Muscle of arm (tissue), 12 donors: ENCODE measurements around the gene ZNF76. TPM values are rescaled to one million over a fixed set of nuclear protein-coding genes. Genes with fewer than 3 reads are reported as not detected.

Experiments used
- DNase-seq: peaks from one replicate; pipeline ENCODE4 v3.0.0-alpha.2; 2013
- polyA plus RNA-seq, 12 donors: library from polyadenylated mRNA; unstranded; fragments of 120-200 nt; gene quantifications; one replicate each; pipeline ENCODE4 v1.2.1, GENCODE V29; 2013; ENCODE audit not compliant: insufficient read length in 12 of 12

Gene ZNF76
- polyA plus RNA-seq, 12 donors: 16.0 to 40.5 (median 25.6) TPM; not detected in 1

- DNase-seq: no peak
These were observed 5.2 kb downstream of the ZNF76 start for GRCh38 chr6:35264550-35265274.

- no peak for DNase-seq
These were observed 6.0 kb downstream of the ZNF76 start for GRCh38 chr6:35265523-35265922.

GRCh38 chr6:35267446-35267845, 7.9 kb downstream of the ZNF76 start:
- DNase-seq: no peak

- no peak for DNase-seq
These were observed 8.4 kb downstream of the ZNF76 start for GRCh38 chr6:35267897-35268296.

- DNase-seq: no peak
These were observed 12.5 kb downstream of the ZNF76 start for GRCh38 chr6:35272005-35272404.

GRCh38 chr6:35273822-35274559, 14.5 kb downstream of the ZNF76 start:
- no peak for DNase-seq

GRCh38 chr6:35275744-35276260, 16.3 kb downstream of the ZNF76 start:
- DNase-seq: no peak

GRCh38 chr6:35278708-35279107, 19.2 kb downstream of the ZNF76 start:
- DNase-seq: no peak

- DNase-seq: no peak
These were observed 21.4 kb downstream of the ZNF76 start for GRCh38 chr6:35280903-35281302.

- DNase-seq: no peak
These were observed 22.9 kb downstream of the ZNF76 start for GRCh38 chr6:35282472-35282871.

GRCh38 chr6:35283361-35283760, 23.8 kb downstream of the ZNF76 start:
- DNase-seq: no peak

GRCh38 chr6:35287671-35288396, 28.3 kb downstream of the ZNF76 start:
- no peak for DNase-seq

GRCh38 chr6:35288834-35289233, 29.3 kb downstream of the ZNF76 start:
- DNase-seq: no peak

- no peak for DNase-seq
These were observed 32.0 kb downstream of the ZNF76 start for GRCh38 chr6:35291491-35291890.

GRCh38 chr6:35292494-35292893, 33.0 kb downstream of the ZNF76 start:
- no peak for DNase-seq

GRCh38 chr6:35293681-35294080, 34.1 kb downstream of the ZNF76 start:
- DNase-seq: no peak

GRCh38 chr6:35294308-35294945, 34.9 kb downstream of the ZNF76 start:
- no peak for DNase-seq

- no peak for DNase-seq
These were observed 35.5 kb downstream of the ZNF76 start for GRCh38 chr6:35295036-35295435.

- DNase-seq: no peak
These were observed 36.2 kb downstream of the ZNF76 start for GRCh38 chr6:35295521-35296315.

- no peak for DNase-seq
These were observed 37.5 kb downstream of the ZNF76 start for GRCh38 chr6:35296931-35297600.
